Right lobe of liver (tissue), 6 donors: ENCODE data around the gene LHX4. TPM values are rescaled to one million over a fixed set of nuclear protein-coding genes. Genes with fewer than 3 reads are reported as not detected.
A peak's percentile ranks its signal among the peaks of the same experiment; 100 is the strongest.

Experiments
- ATAC-seq, 4 donors: fragments of 200-7000 bp; cut with Tn5 transposase; one replicate each; pipeline ENCODE4 v1.9.1; 2020; ENCODE audit warnings: mild to moderate bottlenecking in 4 of 4, moderate library complexity in 4 of 4
- DNase-seq, 3 donors: peaks; one replicate each; pipeline ENCODE4 v3.0.0-alpha.2; 2020
- H3K27ac ChIP-seq, 3 donors: fragments of 200-600 bp; one replicate each; pipeline ENCODE4 v1.8.0; 2022
- H3K27me3 ChIP-seq, 2 donors: fragments of 200-600 bp; one replicate each; pipeline ENCODE4 v1.8.0; 2022
- H3K36me3 ChIP-seq, 4 donors: fragments of 200-600 bp; sonication (generic) in 1 of 4; one replicate each; pipeline versions ENCODE4 v1.5.1 to v1.8.0; 2017 to 2022; ENCODE audit warnings: control low read depth in 1 of 4
- H3K4me1 ChIP-seq, 4 donors: fragments of 200-600 bp; sonication (generic) in 1 of 4; one replicate each; pipeline versions ENCODE4 v1.5.1 to v1.8.0; 2017 to 2022; ENCODE audit warnings: control low read depth in 1 of 4
- H3K4me3 ChIP-seq, 3 donors: fragments of 200-600 bp; one replicate each; pipeline ENCODE4 v1.8.0; 2022
- H3K9me3 ChIP-seq, 4 donors: fragments of 200-600 bp; sonication (generic) in 1 of 4; one replicate each; pipeline versions ENCODE4 v1.5.1 to v1.8.0; 2017 to 2022; ENCODE audit warnings: control low read depth in 1 of 4
- CTCF ChIP-seq, 4 donors: fragments of 200-600 bp in 3 of 4; fragments of 450-650 bp in 1 of 4; IDR thresholded peaks; one replicate each; pipeline versions ENCODE4 v1.5.1 to v1.8.0; 2016 to 2022; ENCODE audit warnings: antibody characterized with exemption in 4 of 4, mild to moderate bottlenecking in 2 of 4
- POLR2A ChIP-seq: fragments of 450-650 bp; IDR thresholded peaks from one replicate; pipeline ENCODE4 v1.6.1; 2017; ENCODE audit warnings: antibody characterized with exemption, mild to moderate bottlenecking
- WGBS: methylation state at CpG from one replicate; pipeline ENCODE4 v1.1.6; 2018; ENCODE audit warnings: low coverage, low lambda C conversion rate; ENCODE audit not compliant: insufficient coverage; ENCODE audit errors: missing lambda C conversion rate; 5-methylcytosine and 5-hydroxymethylcytosine counted together
- intact Hi-C, 2 donors: fragments of 100-400 bp; cut with DNase I; formaldehyde crosslinking; loops; one replicate each; pipeline versions ENCODE4 v1.11.2 to v1.14.1; 2022
- total RNA-seq, 6 experiments: library from RNA; depleted of rRNA in 2 of 6; stranded (reverse); fragments of >200 nt in 2 of 6; fragmentation: NEBNext Ultra II Directional in 3 of 6; extraction: Animal tissue kit (Norgen Biotek cat#: 25700) in 3 of 6; gene quantifications; one replicate each; pipeline versions ENCODE4 v1.1.0 to v1.2.4, GENCODE V29; 2016 to 2023
- donor health status: DM: no; HTN: yes; CAD: no.
- donor health status: DM: no; HTN: no; CAD: no.
- donor health status: DM: no; HTN: no; CAD: no.
- donor health status: DM: no; HTN: yes; CAD: no.
- donor health status: DM: no; HTN: yes; CAD: no.

LHX4 gene
- total RNA-seq, 6 experiments from 2014 or later, result not detected

DNA sequence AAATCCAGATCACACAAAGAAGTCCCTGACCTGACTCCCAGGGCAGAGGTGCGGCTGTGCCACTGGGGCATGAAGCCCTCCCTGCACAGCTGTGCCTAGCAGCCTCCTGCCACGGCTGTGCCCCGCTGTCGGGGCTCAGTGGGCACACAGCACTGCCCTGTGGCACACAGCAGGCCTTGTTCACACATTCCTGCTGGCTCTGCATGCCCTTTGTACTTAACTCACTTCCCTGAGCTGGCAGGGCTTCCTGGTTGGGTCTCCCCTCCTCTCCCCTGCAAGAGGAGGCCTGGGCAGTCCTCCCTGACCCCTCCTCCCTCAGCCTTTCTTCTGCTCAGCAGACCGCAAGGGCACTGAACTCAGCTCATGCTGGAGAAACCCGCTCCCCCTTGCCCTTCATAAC lies 14.8 kb downstream of the LHX4 start:
- H3K9me3 ChIP-seq, result no peaks in the 10 kb centered on the region
- ATAC-seq, result peak in 3 of 4 donors; percentile 9 to 21 (median 15)
- no peaks in the 10 kb centered on the region for H3K36me3 ChIP-seq
- no peaks in the 10 kb centered on the region for H3K4me1 ChIP-seq
- WGBS, result 86% methylated on average over 2 of the region's 6 CpGs
- no peak overlapping the region for H3K4me3 ChIP-seq
- TF ChIP-seq CTCF (IDR thresholded peaks at IDR 0.05) (no peak), POLR2A (no peak)
- no peak for DNase-seq
- H3K27ac ChIP-seq, result no peak overlapping the region
- intact Hi-C loops, result no loop called here
- H3K27me3 ChIP-seq, result peaks cover 0 to 7% of the 10 kb centered on the region in 2 donors

DNA sequence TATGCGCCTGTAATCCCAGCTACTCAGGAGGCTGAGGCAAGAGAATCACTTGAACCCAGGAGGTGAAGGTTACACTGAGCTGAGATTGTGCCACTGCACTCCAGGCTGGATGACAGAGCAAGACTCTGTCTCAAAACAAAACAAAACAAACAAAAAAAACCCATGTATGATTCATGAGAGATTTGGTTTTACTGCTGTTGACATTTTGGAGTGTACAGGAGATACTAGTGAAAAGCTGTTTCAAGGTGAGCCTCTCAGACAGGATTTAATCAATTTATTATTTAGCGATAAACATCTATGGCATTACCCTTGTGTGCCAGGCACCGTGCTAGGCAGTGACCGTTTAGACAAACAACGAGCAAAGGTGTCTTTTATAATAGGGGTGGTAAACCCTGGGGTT lies 16.5 kb downstream of the LHX4 start:
- ATAC-seq (no peak), DNase-seq (no peak)
- intact Hi-C loops, result no loop called here
- TF ChIP-seq POLR2A, result no peak
- TF ChIP-seq CTCF (IDR thresholded peaks at IDR 0.05), result no peak
- WGBS, result 90% methylated on average over 5 of the region's 5 CpGs
- Histone ChIP-seq H3K27me3 (no peaks in the 10 kb centered on the region), H3K4me3 (no peak overlapping the region), H3K4me1 (no peaks in the 10 kb centered on the region), H3K36me3 (no peaks in the 10 kb centered on the region), H3K9me3 (no peaks in the 10 kb centered on the region), H3K27ac (no peak overlapping the region)

GRCh38 chr1:180247061-180247460 lies 17.0 kb downstream of the LHX4 start:
- Histone ChIP-seq H3K27ac (no peak overlapping the region), H3K36me3 (no peaks in the 10 kb centered on the region), H3K9me3 (no peaks in the 10 kb centered on the region), H3K27me3 (no peaks in the 10 kb centered on the region), H3K4me3 (no peak overlapping the region), H3K4me1 (no peaks in the 10 kb centered on the region)
- no peak for TF ChIP-seq CTCF (IDR thresholded peaks at IDR 0.05)
- intact Hi-C loops, result no loop called here
- no peak for ATAC-seq
- 58% methylated on average over 3 of the region's 3 CpGs for WGBS
- no peak for DNase-seq

DNA sequence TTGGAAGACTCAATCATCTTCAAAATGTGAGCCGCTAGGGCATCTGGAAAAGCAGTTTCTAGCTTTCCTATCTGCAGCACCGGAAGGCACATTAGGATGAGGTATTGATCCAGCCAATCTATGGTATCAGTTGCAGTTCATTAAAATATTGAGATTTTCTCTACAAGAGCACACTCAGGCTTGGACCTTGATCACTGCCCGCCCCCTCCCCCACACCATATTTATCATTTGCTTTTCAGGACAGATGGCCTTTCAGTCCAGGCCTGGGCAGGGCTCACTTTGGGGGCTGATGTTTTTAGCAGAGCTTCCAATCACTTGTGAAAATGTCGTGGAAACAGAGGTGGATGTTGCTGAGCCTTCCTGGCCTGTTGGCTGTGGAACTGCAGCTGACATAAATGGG lies 17.5 kb downstream of the LHX4 start:
- intact Hi-C loops, result no loop called here
- DNase-seq (no peak), ATAC-seq (no peak)
- no peaks in the 10 kb centered on the region for H3K27me3 ChIP-seq
- H3K4me1 ChIP-seq, result no peaks in the 10 kb centered on the region
- H3K9me3 ChIP-seq, result no peaks in the 10 kb centered on the region
- no peak overlapping the region for H3K27ac ChIP-seq
- no peak for TF ChIP-seq POLR2A
- no peak for TF ChIP-seq CTCF (IDR thresholded peaks at IDR 0.05)
- H3K36me3 ChIP-seq, result no peaks in the 10 kb centered on the region
- 71% methylated on average over 4 of the region's 4 CpGs for WGBS
- H3K4me3 ChIP-seq, result no peak overlapping the region

DNA sequence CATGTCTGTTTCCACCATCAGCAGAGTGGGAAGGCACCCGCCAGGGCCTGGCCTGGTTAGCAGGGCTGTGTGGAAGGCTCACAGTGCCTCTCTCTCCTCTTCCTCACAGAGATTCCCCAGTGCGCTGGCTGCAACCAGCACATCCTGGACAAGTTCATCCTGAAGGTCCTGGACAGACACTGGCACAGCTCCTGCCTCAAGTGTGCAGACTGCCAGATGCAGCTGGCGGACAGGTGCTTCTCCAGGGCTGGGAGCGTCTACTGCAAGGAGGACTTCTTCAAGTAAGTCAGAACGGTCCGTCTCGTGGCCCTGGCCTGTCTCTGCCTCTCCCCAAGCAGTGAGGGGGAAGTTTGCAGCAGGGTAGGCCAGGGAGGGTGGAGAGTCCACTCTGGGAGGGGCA lies 18.1 kb downstream of the LHX4 start:
- no peaks in the 10 kb centered on the region for H3K9me3 ChIP-seq
- DNase-seq (no peak), ATAC-seq (no peak)
- 67% methylated on average over 1 of the region's 7 CpGs for WGBS
- H3K27me3 ChIP-seq, result no peaks in the 10 kb centered on the region
- TF ChIP-seq POLR2A (no peak), CTCF (IDR thresholded peaks at IDR 0.05) (no peak)
- H3K4me1 ChIP-seq, result no peaks in the 10 kb centered on the region
- H3K36me3 ChIP-seq, result no peaks in the 10 kb centered on the region
- no peak overlapping the region for H3K27ac ChIP-seq
- H3K4me3 ChIP-seq, result no peak overlapping the region
- intact Hi-C loops, result no loop called here
